ENCODE results near the gene RASEF.

GRCh38 chr9:82961504-82962125 is 101.3 kb downstream of the RASEF start:
- no peak for TF ChIP-seq POLR2A (IDR thresholded peaks at IDR 0.05)
- peak in 5 of 7 experiments; percentile 41 to 76 (median 64) for TF ChIP-seq CTCF (IDR thresholded peaks at IDR 0.05)
- TF ChIP-seq POLR2AphosphoS5 (IDR thresholded peaks at IDR 0.05) = peak in 1 of 3 donors; percentile 47

All from stomach (tissue), 4 donors.